Progenitor cell of endocrine pancreas (in vitro differentiated cells): Measurements from ENCODE around the gene ADARB1. TPM values are rescaled to one million over a fixed set of nuclear protein-coding genes. Genes with fewer than 3 reads are reported as not detected.
A peak's percentile ranks its signal among the peaks of the same experiment; 100 is the strongest.

ENCODE experiments used
- DNase-seq: peaks from one replicate; pipeline ENCODE4 v3.0.0; 2021; ENCODE audit warnings: low spot score; ENCODE audit not compliant: unreplicated experiment
- H3K27ac Mint-ChIP-seq: 2 replicates; pipeline ENCODE4 v1.8.0; 2021; ENCODE audit warnings: mild to moderate bottlenecking, moderate library complexity, mixed read lengths
- H3K27me3 Mint-ChIP-seq: 2 replicates; pipeline ENCODE4 v1.8.0; 2021; ENCODE audit warnings: mixed read lengths
- H3K36me3 Mint-ChIP-seq: 2 replicates; pipeline ENCODE4 v1.8.0; 2022; ENCODE audit warnings: mixed read lengths; ENCODE audit not compliant: insufficient read depth
- H3K4me1 Mint-ChIP-seq: 2 replicates; pipeline ENCODE4 v1.8.0; 2021; ENCODE audit warnings: low read depth, mixed read lengths
- H3K4me3 Mint-ChIP-seq: 2 replicates; pipeline ENCODE4 v1.8.0; 2021; ENCODE audit warnings: low read depth, mild to moderate bottlenecking, moderate library complexity, mixed read lengths
- H3K9me3 Mint-ChIP-seq: 2 replicates; pipeline ENCODE4 v1.8.0; 2021; ENCODE audit warnings: low read depth, mixed read lengths
- total RNA-seq: library from RNA; stranded (reverse); gene quantifications from 2 replicates; pipeline ENCODE4 v1.2.1, GENCODE V29; 2021
- TF ChIP-seq, protein P1 (sequence below): fragments of 200-600 bp; sonication (generic); IDR thresholded peaks from one replicate; pipeline ENCODE4 v1.5.0; 2021; ENCODE audit warnings: antibody characterized with exemption, mild to moderate bottlenecking; ENCODE audit not compliant: unreplicated experiment

The ADARB1 gene
- total RNA-seq, 1 donor from 2014 or later: 19.1 TPM

DNA sequence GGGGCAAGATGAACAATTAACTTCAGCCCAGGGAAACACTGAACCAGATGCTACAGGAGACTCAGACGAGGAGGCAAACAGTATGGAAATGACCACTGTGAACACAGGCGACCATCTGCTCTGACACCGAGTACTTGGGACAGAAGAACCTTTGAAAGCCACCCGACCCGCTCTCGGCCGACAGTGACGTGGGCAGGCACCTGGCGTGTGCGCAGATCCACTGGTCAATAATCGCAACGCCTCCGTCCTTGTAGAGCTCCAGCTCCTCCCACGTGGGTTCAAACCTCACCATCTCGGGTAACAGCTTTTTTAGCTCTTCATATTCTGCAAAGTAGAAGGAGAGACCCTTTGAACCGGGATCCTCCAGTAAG, 193.0 kb downstream of the ADARB1 start:
- TF ChIP-seq, protein P1, sequence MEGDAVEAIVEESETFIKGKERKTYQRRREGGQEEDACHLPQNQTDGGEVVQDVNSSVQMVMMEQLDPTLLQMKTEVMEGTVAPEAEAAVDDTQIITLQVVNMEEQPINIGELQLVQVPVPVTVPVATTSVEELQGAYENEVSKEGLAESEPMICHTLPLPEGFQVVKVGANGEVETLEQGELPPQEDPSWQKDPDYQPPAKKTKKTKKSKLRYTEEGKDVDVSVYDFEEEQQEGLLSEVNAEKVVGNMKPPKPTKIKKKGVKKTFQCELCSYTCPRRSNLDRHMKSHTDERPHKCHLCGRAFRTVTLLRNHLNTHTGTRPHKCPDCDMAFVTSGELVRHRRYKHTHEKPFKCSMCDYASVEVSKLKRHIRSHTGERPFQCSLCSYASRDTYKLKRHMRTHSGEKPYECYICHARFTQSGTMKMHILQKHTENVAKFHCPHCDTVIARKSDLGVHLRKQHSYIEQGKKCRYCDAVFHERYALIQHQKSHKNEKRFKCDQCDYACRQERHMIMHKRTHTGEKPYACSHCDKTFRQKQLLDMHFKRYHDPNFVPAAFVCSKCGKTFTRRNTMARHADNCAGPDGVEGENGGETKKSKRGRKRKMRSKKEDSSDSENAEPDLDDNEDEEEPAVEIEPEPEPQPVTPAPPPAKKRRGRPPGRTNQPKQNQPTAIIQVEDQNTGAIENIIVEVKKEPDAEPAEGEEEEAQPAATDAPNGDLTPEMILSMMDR: no peak
- Mint-ChIP-seq H3K27ac (peak overlapping the region; percentile 67), H3K4me1 (no peaks in the 10 kb centered on the region), H3K9me3 (no peaks in the 10 kb centered on the region), H3K36me3 (peaks cover 33% of the 10 kb centered on the region), H3K4me3 (no peak overlapping the region), H3K27me3 (no peaks in the 10 kb centered on the region)
- peak; percentile 3 for DNase-seq

DNA sequence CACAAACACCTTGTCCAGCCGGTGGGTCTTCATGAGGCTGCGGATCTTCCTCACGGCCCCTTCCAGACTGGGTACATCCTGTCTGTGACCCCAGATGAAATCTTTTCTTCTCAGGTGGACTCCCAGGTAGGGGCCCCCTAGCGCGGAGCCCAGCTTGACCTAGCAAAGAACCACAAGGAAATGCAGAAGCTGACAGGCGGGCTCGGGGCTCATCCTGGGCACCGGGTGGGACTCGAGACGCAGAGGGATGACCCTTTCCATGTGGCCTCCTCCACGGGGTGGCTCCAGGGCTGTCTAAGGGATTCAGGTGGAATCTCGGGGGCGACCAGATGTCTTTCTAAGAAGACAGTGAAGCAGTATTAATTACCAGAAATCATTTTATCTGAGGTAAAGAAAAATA, 195.5 kb downstream of the ADARB1 start:
- no peak for DNase-seq

DNA sequence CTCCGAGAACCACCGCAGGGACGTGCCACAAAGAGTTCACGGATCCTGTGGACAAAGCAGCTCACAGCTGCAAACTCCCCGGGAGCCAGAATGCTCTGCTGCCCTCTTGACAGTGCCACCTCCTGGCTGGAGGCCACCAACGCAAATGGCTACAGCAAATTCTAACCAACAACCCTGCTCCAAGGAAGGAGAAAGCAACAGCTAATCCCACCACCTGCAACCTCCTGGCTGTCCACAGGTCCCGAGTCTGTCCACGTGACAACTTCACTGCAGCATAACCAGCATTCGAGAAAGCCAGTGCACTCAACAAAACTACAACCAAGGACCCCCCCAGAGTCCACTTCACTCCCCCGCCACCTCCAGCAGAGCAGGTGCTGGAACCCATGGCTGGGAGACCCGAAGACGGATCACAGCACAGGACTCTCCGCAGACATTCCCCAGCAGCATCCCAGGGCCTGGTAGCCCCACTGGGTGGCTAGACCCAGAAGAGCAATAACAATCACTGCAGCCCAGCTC, 196.0 kb downstream of the ADARB1 start:
- H3K4me1 Mint-ChIP-seq: no peaks in the 10 kb centered on the region
- H3K36me3 Mint-ChIP-seq: peaks cover 20% of the 10 kb centered on the region
- H3K9me3 Mint-ChIP-seq: no peaks in the 10 kb centered on the region
- H3K27me3 Mint-ChIP-seq: no peaks in the 10 kb centered on the region
- no peak for DNase-seq
- TF ChIP-seq, protein P1: no peak
- H3K27ac Mint-ChIP-seq: no peak overlapping the region
- H3K4me3 Mint-ChIP-seq: no peak overlapping the region

More for the DNA sequence above, 195.5 kb downstream of the ADARB1 start:
- no peaks in the 10 kb centered on the region for H3K27me3 Mint-ChIP-seq
- H3K4me1 Mint-ChIP-seq: no peaks in the 10 kb centered on the region
- H3K4me3 Mint-ChIP-seq: no peak overlapping the region
- H3K9me3 Mint-ChIP-seq: no peaks in the 10 kb centered on the region
- TF ChIP-seq, protein P1: no peak
- peaks cover 22% of the 10 kb centered on the region for H3K36me3 Mint-ChIP-seq
- no peak overlapping the region for H3K27ac Mint-ChIP-seq

Other genes with a start within 250 kb of the ADARB1 start
- gene PTTG1IP, start 200.9 kb upstream of the ADARB1 start, total RNA-seq: 221 and 226 TPM in 2 replicates
- gene ITGB2, start 153.7 kb upstream of the ADARB1 start, total RNA-seq: 0.41 and 0.47 TPM in 2 replicates
- gene SLX9, start 134.6 kb upstream of the ADARB1 start, total RNA-seq: 33.1 and 36.0 TPM in 2 replicates
- 47.8 and 51.5 TPM in 2 replicates for gene POFUT2, start 213.3 kb downstream of the ADARB1 start, total RNA-seq